ENCODE results near the gene NIM1K. TPM values are rescaled to one million over a fixed set of nuclear protein-coding genes. Genes with fewer than 3 reads are reported as not detected.

Gene NIM1K
- total and polyA plus RNA-seq, 2 donors (not counting 1 experiment from before 2014, with no cell fraction given), result 1.7 to 14.7 TPM

GRCh38 chr5:43275391-43275790, 83.4 kb downstream of the NIM1K start:
- H3K9ac ChIP-seq (ENCODE audit: insufficient read depth, low read length), result no peak overlapping the region
- TF ChIP-seq, protein P1, sequence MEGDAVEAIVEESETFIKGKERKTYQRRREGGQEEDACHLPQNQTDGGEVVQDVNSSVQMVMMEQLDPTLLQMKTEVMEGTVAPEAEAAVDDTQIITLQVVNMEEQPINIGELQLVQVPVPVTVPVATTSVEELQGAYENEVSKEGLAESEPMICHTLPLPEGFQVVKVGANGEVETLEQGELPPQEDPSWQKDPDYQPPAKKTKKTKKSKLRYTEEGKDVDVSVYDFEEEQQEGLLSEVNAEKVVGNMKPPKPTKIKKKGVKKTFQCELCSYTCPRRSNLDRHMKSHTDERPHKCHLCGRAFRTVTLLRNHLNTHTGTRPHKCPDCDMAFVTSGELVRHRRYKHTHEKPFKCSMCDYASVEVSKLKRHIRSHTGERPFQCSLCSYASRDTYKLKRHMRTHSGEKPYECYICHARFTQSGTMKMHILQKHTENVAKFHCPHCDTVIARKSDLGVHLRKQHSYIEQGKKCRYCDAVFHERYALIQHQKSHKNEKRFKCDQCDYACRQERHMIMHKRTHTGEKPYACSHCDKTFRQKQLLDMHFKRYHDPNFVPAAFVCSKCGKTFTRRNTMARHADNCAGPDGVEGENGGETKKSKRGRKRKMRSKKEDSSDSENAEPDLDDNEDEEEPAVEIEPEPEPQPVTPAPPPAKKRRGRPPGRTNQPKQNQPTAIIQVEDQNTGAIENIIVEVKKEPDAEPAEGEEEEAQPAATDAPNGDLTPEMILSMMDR (conservative IDR thresholded peaks at IDR 0.05 in 1 of 2, IDR thresholded peaks at IDR 0.05 in 1 of 2; ENCODE audit: low read depth in 1 of 2, low read length in 2 of 2), result no peak
- TF ChIP-seq EZH2 (IDR thresholded peaks at IDR 0.05; ENCODE audit: low read length, missing control alignments), result no peak
- H3K27ac ChIP-seq (ENCODE audit: insufficient read depth, low read length), result no peak overlapping the region
- H3K79me2 ChIP-seq (ENCODE audit: control insufficient read depth, insufficient read depth, low read length), result no peaks in the 10 kb centered on the region
- H3K4me1 ChIP-seq (ENCODE audit: control insufficient read depth, extremely low read depth, insufficient read depth, low read length), result no peaks in the 10 kb centered on the region
- no peaks in the 10 kb centered on the region for H3K9me3 ChIP-seq (ENCODE audit: control insufficient read depth, insufficient read depth, low read depth, low read length)
- H3K4me3 ChIP-seq (replicated peaks in 1 of 4; ENCODE audit: control extremely low read depth in 1 of 4, insufficient read depth in 1 of 4, low read depth in 3 of 4, low read length in 4 of 4), result no peak overlapping the region
- no peak for DNase-seq (ENCODE audit: low read depth in 2 of 2)
- H3K36me3 ChIP-seq (ENCODE audit: control insufficient read depth, insufficient read depth, low read length), result no peaks in the 10 kb centered on the region
- H3K4me2 ChIP-seq (ENCODE audit: extremely low read depth, insufficient read depth, low read length), result no peak overlapping the region
- H2AFZ ChIP-seq (ENCODE audit: low read length), result no peak overlapping the region
- no peaks in the 10 kb centered on the region for H4K20me1 ChIP-seq (ENCODE audit: control insufficient read depth, extremely low read depth, insufficient read depth, low read length)
- H3K27me3 ChIP-seq (ENCODE audit: control insufficient read depth, insufficient read depth, low read length), result peaks cover 5% of the 10 kb centered on the region

DNA sequence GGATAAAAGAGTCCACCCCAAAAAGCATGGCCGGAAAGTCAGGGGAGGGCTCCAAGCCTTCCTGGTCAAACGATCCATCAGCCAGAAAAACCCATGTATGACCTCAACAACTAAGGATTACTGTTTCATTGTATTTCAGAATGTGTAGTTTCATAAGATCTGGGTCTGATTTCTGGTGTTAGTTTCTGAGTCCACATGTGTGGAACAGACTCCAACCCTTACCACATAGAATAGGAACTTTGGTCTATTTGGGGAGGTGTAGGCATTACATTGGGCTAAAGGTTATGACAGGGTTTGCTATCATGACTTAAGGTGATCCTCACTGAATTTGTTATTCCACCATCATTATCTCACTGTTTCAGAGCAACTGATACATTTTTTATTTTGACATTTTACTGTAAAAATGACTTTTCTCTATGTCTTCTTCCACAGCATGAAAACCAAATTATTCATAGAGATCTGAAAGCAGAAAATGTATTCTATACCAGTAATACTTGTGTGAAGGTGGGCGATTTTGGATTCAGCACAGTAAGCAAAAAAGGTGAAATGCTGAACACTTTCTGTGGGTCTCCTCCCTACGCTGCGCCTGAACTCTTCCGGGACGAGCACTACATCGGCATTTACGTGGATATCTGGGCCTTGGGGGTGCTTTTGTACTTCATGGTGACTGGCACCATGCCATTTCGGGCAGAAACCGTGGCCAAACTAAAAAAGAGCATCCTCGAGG, 87.7 kb downstream of the NIM1K start:
- no peak for DNase-seq (ENCODE audit: low read depth in 2 of 2)
- no peak overlapping the region for H3K9ac ChIP-seq (ENCODE audit: insufficient read depth, low read length)
- TF ChIP-seq, protein P1 (conservative IDR thresholded peaks at IDR 0.05 in 1 of 2, IDR thresholded peaks at IDR 0.05 in 1 of 2; ENCODE audit: low read depth in 1 of 2, low read length in 2 of 2), result no peak
- no peak for TF ChIP-seq EZH2 (IDR thresholded peaks at IDR 0.05; ENCODE audit: low read length, missing control alignments)

GRCh38 chr5:43281840-43282658, 90.0 kb downstream of the NIM1K start:
- Histone ChIP-seq H4K20me1 (ENCODE audit: control insufficient read depth, extremely low read depth, insufficient read depth, low read length) (no peaks in the 10 kb centered on the region), H3K27ac (ENCODE audit: insufficient read depth, low read length) (no peak overlapping the region), H2AFZ (ENCODE audit: low read length) (no peak overlapping the region), H3K27me3 (ENCODE audit: control insufficient read depth, insufficient read depth, low read length) (no peaks in the 10 kb centered on the region), H3K4me1 (ENCODE audit: control insufficient read depth, extremely low read depth, insufficient read depth, low read length) (no peaks in the 10 kb centered on the region), H3K4me3 (replicated peaks in 1 of 4; ENCODE audit: control extremely low read depth in 1 of 4, insufficient read depth in 1 of 4, low read depth in 3 of 4, low read length in 4 of 4) (no peak overlapping the region), H3K9ac (ENCODE audit: insufficient read depth, low read length) (no peak overlapping the region), H3K36me3 (ENCODE audit: control insufficient read depth, insufficient read depth, low read length) (no peaks in the 10 kb centered on the region), H3K79me2 (ENCODE audit: control insufficient read depth, insufficient read depth, low read length) (no peaks in the 10 kb centered on the region), H3K9me3 (ENCODE audit: control insufficient read depth, insufficient read depth, low read depth, low read length) (no peaks in the 10 kb centered on the region), H3K4me2 (ENCODE audit: extremely low read depth, insufficient read depth, low read length) (no peak overlapping the region)
- TF ChIP-seq, protein P1 (conservative IDR thresholded peaks at IDR 0.05 in 1 of 2, IDR thresholded peaks at IDR 0.05 in 1 of 2; ENCODE audit: low read depth in 1 of 2, low read length in 2 of 2), result no peak
- no peak for TF ChIP-seq EZH2 (IDR thresholded peaks at IDR 0.05; ENCODE audit: low read length, missing control alignments)
- DNase-seq (ENCODE audit: low read depth in 2 of 2), result peak in 1 of 2 donors; percentile 27

More for the DNA sequence above, 87.7 kb downstream of the NIM1K start:
- no peak overlapping the region for H3K27ac ChIP-seq (ENCODE audit: insufficient read depth, low read length)
- no peaks in the 10 kb centered on the region for H3K36me3 ChIP-seq (ENCODE audit: control insufficient read depth, insufficient read depth, low read length)
- no peaks in the 10 kb centered on the region for H4K20me1 ChIP-seq (ENCODE audit: control insufficient read depth, extremely low read depth, insufficient read depth, low read length)
- no peaks in the 10 kb centered on the region for H3K27me3 ChIP-seq (ENCODE audit: control insufficient read depth, insufficient read depth, low read length)
- H2AFZ ChIP-seq (ENCODE audit: low read length), result no peak overlapping the region
- no peaks in the 10 kb centered on the region for H3K4me1 ChIP-seq (ENCODE audit: control insufficient read depth, extremely low read depth, insufficient read depth, low read length)
- no peak overlapping the region for H3K4me3 ChIP-seq (replicated peaks in 1 of 4; ENCODE audit: control extremely low read depth in 1 of 4, insufficient read depth in 1 of 4, low read depth in 3 of 4, low read length in 4 of 4)
- no peak overlapping the region for H3K4me2 ChIP-seq (ENCODE audit: extremely low read depth, insufficient read depth, low read length)
- H3K79me2 ChIP-seq (ENCODE audit: control insufficient read depth, insufficient read depth, low read length), result no peaks in the 10 kb centered on the region
- no peaks in the 10 kb centered on the region for H3K9me3 ChIP-seq (ENCODE audit: control insufficient read depth, insufficient read depth, low read depth, low read length)

All from fibroblast of lung (primary cell).